K562 (cell line): ENCODE results near the gene MAP3K2. TPM values are rescaled to one million over a fixed set of nuclear protein-coding genes. Genes with fewer than 3 reads are reported as not detected.

Experiments
- ATAC-seq: fragments of 200-7000 bp; cut with Tn5 transposase; 3 replicates; pipeline ENCODE4 v1.9.1; 2020; ENCODE audit warnings: moderate library complexity
- BruUV-seq: library from RNA; stranded (reverse); fragments of 400-500 nt; replicated peaks from 2 replicates; lab custom pipeline; 2021; lab: Mats Ljungman, UMichigan
- CTCF ChIA-PET: fragments of 300-600 bp; formaldehyde crosslinking; extraction: SDS; loops from one replicate; lab custom pipeline; 2021; ENCODE audit warnings: low intra/inter-chr PET ratio; lab: Yijun Ruan, JAX
- POLR2A ChIA-PET: fragments of 300-600, 350-650 bp; sonication (Branson Sonifier 250); formaldehyde crosslinking; extraction: SDS; loops from one replicate; lab custom pipeline; 2021; ENCODE audit warnings: antibody characterized with exemption, inconsistent platforms; lab: Yijun Ruan, JAX
- DNase-seq, 4 experiments: peaks; one replicate each; pipeline versions ENCODE4 v3.0.0 to v3.0.0-alpha.2; 2011 to 2018; ENCODE audit warnings: low spot score in 3 of 4, mixed read lengths in 3 of 4; ENCODE audit errors: extremely low read depth in 1 of 4
- FAIRE-seq: peaks from 2 replicates; lab custom pipeline; 2011; peaks lifted over from hg19 to GRCh38; lab: Jason Lieb, UNC
- H2AFZ ChIP-seq: 2 replicates; pipeline ENCODE4 v1.6.0; 2011; ENCODE audit warnings: low read depth, low read length, control low read depth, inconsistent platforms
- H3K27ac ChIP-seq: fragments of 200-600 bp; 3 replicates; pipeline ENCODE4 v1.8.0; 2011; ENCODE audit warnings: low read depth, mild to moderate bottlenecking, control low read depth, inconsistent platforms, low read length, moderate library complexity, mixed read lengths; ENCODE audit errors: extremely low read depth
- H3K27me3 ChIP-seq, 2 experiments: fragments of 300-600 bp in 1 of 2; 2 replicates in 1 of 2; 3 replicates in 1 of 2; pipeline versions ENCODE4 v1.6.0 to v1.8.0; 2011; ENCODE audit warnings: inconsistent platforms in 2 of 2, low read length in 2 of 2, mild to moderate bottlenecking in 1 of 2, mixed read lengths in 1 of 2, moderate library complexity in 1 of 2; ENCODE audit not compliant: control insufficient read depth in 2 of 2, insufficient read depth in 2 of 2
- H3K36me3 ChIP-seq: fragments of 300-600 bp; 3 replicates; pipeline ENCODE4 v1.8.0; 2011; ENCODE audit warnings: mild to moderate bottlenecking, low read length, inconsistent platforms; ENCODE audit not compliant: control insufficient read depth, insufficient read depth
- H3K4me1 ChIP-seq, 2 experiments: fragments of 200-600 bp in 1 of 2; replicated peaks in 1 of 2; 2 replicates in 1 of 2; 3 replicates in 1 of 2; pipeline versions ENCODE4 v1.5.1 to v1.8.0; 2011; ENCODE audit warnings: inconsistent platforms in 2 of 2, low read length in 2 of 2, mild to moderate bottlenecking in 1 of 2, mixed read lengths in 1 of 2, moderate library complexity in 1 of 2; ENCODE audit not compliant: control insufficient read depth in 2 of 2, insufficient read depth in 2 of 2
- H3K4me2 ChIP-seq: 2 replicates; pipeline ENCODE4 v1.6.1; 2011; ENCODE audit warnings: low read length, control low read depth, inconsistent platforms, mixed read lengths; ENCODE audit not compliant: insufficient read depth
- H3K4me3 ChIP-seq: fragments of 200-600 bp; sonication (generic), shearing (Covaris generic); 2 replicates; pipeline ENCODE4 v1.5.1; 2016; ENCODE audit warnings: control low read depth, inconsistent platforms
- H3K79me2 ChIP-seq: fragments of 200-600 bp; 3 replicates; pipeline ENCODE4 v1.8.0; 2011; ENCODE audit warnings: low read length, inconsistent platforms; ENCODE audit not compliant: control insufficient read depth, insufficient read depth
- H3K9ac ChIP-seq, 2 experiments: 2 replicates each; pipeline versions ENCODE4 v1.6.0 to v1.6.1; 2011; ENCODE audit warnings: low read depth in 2 of 2, low read length in 2 of 2, control low read depth in 1 of 2, inconsistent platforms in 1 of 2, mild to moderate bottlenecking in 1 of 2, mixed read lengths in 1 of 2; ENCODE audit not compliant: insufficient read depth in 1 of 2
- H3K9me1 ChIP-seq: one replicate; pipeline ENCODE4 v1.6.0; 2011; ENCODE audit warnings: inconsistent platforms, mild to moderate bottlenecking, low read length, moderate library complexity; ENCODE audit not compliant: control insufficient read depth, insufficient read depth
- H3K9me3 ChIP-seq: replicated peaks from 2 replicates; pipeline ENCODE4 v1.5.1; 2011; ENCODE audit warnings: low read depth, low read length, inconsistent platforms; ENCODE audit not compliant: control insufficient read depth, insufficient read depth
- H4K20me1 ChIP-seq: replicated peaks from 2 replicates; pipeline ENCODE4 v1.6.1; 2011; ENCODE audit warnings: low read length, inconsistent platforms, mixed read lengths; ENCODE audit not compliant: control insufficient read depth, insufficient read depth
- BMI1 ChIP-seq: fragments of 150-350 bp; IDR thresholded peaks from 2 replicates; pipeline ENCODE4 v1.6.1; 2014; ENCODE audit warnings: low read length
- C11orf30 ChIP-seq: fragments of 450-650 bp; IDR thresholded peaks from 2 replicates; pipeline ENCODE4 v1.6.1; 2016; ENCODE audit warnings: low read depth, mild to moderate bottlenecking
- HDAC3 ChIP-seq: fragments of 450-650 bp; IDR thresholded peaks from 2 replicates; pipeline ENCODE4 v1.6.1; 2018; ENCODE audit warnings: borderline replicate concordance, mild to moderate bottlenecking, moderate library complexity; ENCODE audit not compliant: partially characterized antibody
- POLR2A ChIP-seq: fragments of 450-650 bp; conservative IDR thresholded peaks from 2 replicates; pipeline ENCODE4 v1.6.1; 2016
- TAF9B ChIP-seq: fragments of 450-650 bp; IDR thresholded peaks from 2 replicates; pipeline ENCODE4 v1.6.1; 2018; ENCODE audit warnings: mild to moderate bottlenecking; ENCODE audit not compliant: partially characterized antibody
- ZNF316 ChIP-seq: fragments of 450-650 bp; IDR thresholded peaks from 2 replicates; pipeline ENCODE4 v1.6.1; 2016
- WGBS: fragments of 100-300 bp; shearing (Covaris generic); methylation state at CpG from one replicate; pipeline ENCODE4 v1.1.6; 2016; ENCODE audit warnings: low coverage, mixed read lengths; ENCODE audit not compliant: insufficient coverage; ENCODE audit errors: missing lambda C conversion rate; 5-methylcytosine and 5-hydroxymethylcytosine counted together
- in situ Hi-C: fragments of 300-500 bp; cut with MboI; formaldehyde crosslinking; loops from 4 replicates; pipeline ENCODE4 v1.15.0; 2018; ENCODE audit warnings: inconsistent platforms, mixed read lengths
- intact Hi-C: fragments of 100-400 bp; cut with micrococcal nuclease; formaldehyde crosslinking; loops from 2 replicates; pipeline ENCODE4 v1.14.2; 2022
- polyA plus RNA-seq, 8 experiments: library from polyadenylated mRNA; depleted of rRNA in 4 of 8; stranded (reverse) in 5 of 8; unstranded in 3 of 8; fragments of >200 nt; fragmentation: Nextera tagmentation in 2 of 8; fragmentation: Illumina TruSeq in 1 of 8; extraction: Ambion mirVana in 2 of 8; extraction: Trizol in 1 of 8; gene quantifications; 2 replicates each; pipeline versions ENCODE4 v1.2.1 to v1.2.3, GENCODE V29; 2011 to 2014; ENCODE audit warnings: inconsistent platforms in 1 of 8, missing spikeins in 1 of 8
- total RNA-seq, 7 experiments: library from RNA; depleted of rRNA in 6 of 7; stranded (reverse); fragments of >200 nt in 6 of 7; fragmentation: Illumina TruSeq in 2 of 7; extraction: Trizol in 2 of 7; gene quantifications; 2 replicates each; pipeline versions ENCODE4 v1.2.1 to v1.2.3, GENCODE V29; 2011 to 2021; ENCODE audit warnings: low replicate concordance in 1 of 7
- TF ChIP-seq, protein P1 (sequence below): fragments of 250-450 bp; sonication (Bioruptor Pico); IDR thresholded peaks from 2 replicates; pipeline ENCODE4 v1.4.0; 2020; ENCODE audit warnings: borderline replicate concordance

MAP3K2 gene
- total and polyA plus RNA-seq, 9 of the 15 experiments (the other 6 are each of a cell fraction or from before 2014, with no cell fraction given), result 1.2 to 14.2 (median 5.7) TPM

DNA sequence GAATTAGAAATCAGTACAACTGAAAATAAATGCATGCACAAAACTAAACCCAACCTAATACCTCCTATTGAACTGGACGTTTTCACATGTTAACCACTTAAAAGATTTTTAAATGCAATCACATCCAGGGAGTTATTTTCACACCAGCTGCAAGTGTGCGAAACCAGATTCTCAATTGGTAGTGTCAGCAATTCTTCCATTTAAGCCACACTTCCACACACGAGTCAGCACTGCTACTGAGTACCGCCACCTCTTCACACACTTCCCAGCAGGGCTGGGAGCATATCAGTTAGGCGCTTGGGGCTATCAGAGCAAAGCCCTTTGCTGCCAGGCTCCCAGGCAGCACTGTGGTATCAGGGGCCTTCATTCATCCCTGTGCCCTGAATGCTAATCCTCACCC is 108.0 kb downstream of the MAP3K2 start:
- ATAC-seq (no peak), DNase-seq (no peak), FAIRE-seq (no peak)
- TF ChIP-seq, protein P1, sequence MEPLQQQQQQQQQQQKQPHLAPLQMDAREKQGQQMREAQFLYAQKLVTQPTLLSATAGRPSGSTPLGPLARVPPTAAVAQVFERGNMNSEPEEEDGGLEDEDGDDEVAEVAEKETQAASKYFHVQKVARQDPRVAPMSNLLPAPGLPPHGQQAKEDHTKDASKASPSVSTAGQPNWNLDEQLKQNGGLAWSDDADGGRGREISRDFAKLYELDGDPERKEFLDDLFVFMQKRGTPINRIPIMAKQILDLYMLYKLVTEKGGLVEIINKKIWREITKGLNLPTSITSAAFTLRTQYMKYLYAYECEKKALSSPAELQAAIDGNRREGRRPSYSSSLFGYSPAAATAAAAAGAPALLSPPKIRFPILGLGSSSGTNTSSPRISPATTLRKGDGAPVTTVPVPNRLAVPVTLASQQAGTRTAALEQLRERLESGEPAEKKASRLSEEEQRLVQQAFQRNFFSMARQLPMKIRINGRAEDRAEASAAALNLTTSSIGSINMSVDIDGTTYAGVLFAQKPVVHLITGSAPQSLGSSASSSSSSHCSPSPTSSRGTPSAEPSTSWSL (CRISPR knock-in tag), result no peak
- no peak for TF ChIP-seq BMI1
- no peak for TF ChIP-seq TAF9B
- 0 out of 2 replicates have a peak, but pooled peaks have one; percentile 27 for TF ChIP-seq C11orf30
- peak; percentile 34 for TF ChIP-seq ZNF316
- TF ChIP-seq HDAC3, result no peak
- no peak for TF ChIP-seq POLR2A
- 0 out of 2 replicates have a peak, but pooled peaks cover 3% of the 10 kb centered on the region for H4K20me1 ChIP-seq
- H3K4me3 ChIP-seq, result no peak overlapping the region
- peaks cover 96% of the 10 kb centered on the region for H3K36me3 ChIP-seq
- no peak overlapping the region for H3K27ac ChIP-seq
- intact Hi-C loops, result no loop called here
- H3K4me2 ChIP-seq, result no peak overlapping the region
- no peak overlapping the region for H2AFZ ChIP-seq
- ChIA-PET POLR2A (interaction anchor here (1.7 to 2.0 kb wide), 2 partner anchors 8 to 9 kb away, joined by 6 read pairs; no protein-coding TSS in a partner anchor), CTCF (no interaction called here)
- WGBS, result 89% methylated on average over 5 of the region's 5 CpGs
- no peaks in the 10 kb centered on the region for H3K9me3 ChIP-seq
- in situ Hi-C loops, result no loop called here
- no peaks in the 10 kb centered on the region for H3K9me1 ChIP-seq
- no peaks in the 10 kb centered on the region; the same call in 2 of the 3 replicates for H3K79me2 ChIP-seq
- H3K9ac ChIP-seq, result no peak overlapping the region
- H3K27me3 ChIP-seq, result no peaks in the 10 kb centered on the region
- H3K4me1 ChIP-seq, result no peaks in the 10 kb centered on the region
- no TSS peak for BruUV-seq
